H1 (cell line): ENCODE measurements around the gene PRR14L. TPM values are rescaled to one million over a fixed set of nuclear protein-coding genes. Genes with fewer than 3 reads are reported as not detected.

Source experiments
- BCL11A ChIP-seq, 2 experiments: IDR thresholded peaks; one replicate each; pipeline ENCODE4 v1.6.1; 2011; ENCODE audit warnings: low read depth in 2 of 2, low read length in 2 of 2, mild to moderate bottlenecking in 2 of 2
- SIN3A ChIP-seq, 2 experiments: IDR thresholded peaks in 1 of 2; conservative IDR thresholded peaks in 1 of 2; 2 replicates each; pipeline ENCODE4 v1.6.1; 2011 to 2012; ENCODE audit warnings: low read length in 2 of 2, improper control_type of control experiment in 1 of 2, low read depth in 1 of 2, mild to moderate bottlenecking in 1 of 2
- SIX5 ChIP-seq: IDR thresholded peaks from 2 replicates; pipeline ENCODE4 v1.6.1; 2011; ENCODE audit warnings: mild to moderate bottlenecking, low read depth, low read length
- TAF1 ChIP-seq: IDR thresholded peaks from 2 replicates; pipeline ENCODE4 v1.6.1; 2011; ENCODE audit warnings: mild to moderate bottlenecking, low read depth, low read length
- YY1 ChIP-seq: IDR thresholded peaks from 2 replicates; pipeline ENCODE4 v1.6.1; 2011; ENCODE audit warnings: low read depth, mild to moderate bottlenecking, low read length
- polyA plus RNA-seq, 7 experiments: library from polyadenylated mRNA; depleted of rRNA in 3 of 7; stranded (reverse) in 5 of 7; unstranded in 2 of 7; fragments of >200 nt in 5 of 7; fragments of 200-250 nt in 2 of 7; gene quantifications; 1 replicate in 5 of 7; 2 replicates in 1 of 7; 4 replicates in 1 of 7; pipeline versions ENCODE4 v1.2.1 to v1.2.3, GENCODE V29; 2011 to 2013; ENCODE audit warnings: missing spikeins in 2 of 7, mixed read lengths in 2 of 7
- total RNA-seq: library from RNA; stranded (reverse); fragmentation: NEBNext Ultra II Directional; extraction: Animal tissue kit (Norgen Biotek cat#: 25700); gene quantifications from 2 replicates; pipeline ENCODE4 v1.2.1, GENCODE V29; 2021
- TF ChIP-seq, protein P1 (sequence below): IDR thresholded peaks from 2 replicates; pipeline ENCODE4 v1.6.1; 2012; ENCODE audit warnings: inconsistent platforms

The PRR14L gene
- total and polyA plus RNA-seq, 2 of the 8 experiments (the other 6 are each of a cell fraction or from before 2014, with no cell fraction given), result 26.5 to 98.6 TPM

DNA sequence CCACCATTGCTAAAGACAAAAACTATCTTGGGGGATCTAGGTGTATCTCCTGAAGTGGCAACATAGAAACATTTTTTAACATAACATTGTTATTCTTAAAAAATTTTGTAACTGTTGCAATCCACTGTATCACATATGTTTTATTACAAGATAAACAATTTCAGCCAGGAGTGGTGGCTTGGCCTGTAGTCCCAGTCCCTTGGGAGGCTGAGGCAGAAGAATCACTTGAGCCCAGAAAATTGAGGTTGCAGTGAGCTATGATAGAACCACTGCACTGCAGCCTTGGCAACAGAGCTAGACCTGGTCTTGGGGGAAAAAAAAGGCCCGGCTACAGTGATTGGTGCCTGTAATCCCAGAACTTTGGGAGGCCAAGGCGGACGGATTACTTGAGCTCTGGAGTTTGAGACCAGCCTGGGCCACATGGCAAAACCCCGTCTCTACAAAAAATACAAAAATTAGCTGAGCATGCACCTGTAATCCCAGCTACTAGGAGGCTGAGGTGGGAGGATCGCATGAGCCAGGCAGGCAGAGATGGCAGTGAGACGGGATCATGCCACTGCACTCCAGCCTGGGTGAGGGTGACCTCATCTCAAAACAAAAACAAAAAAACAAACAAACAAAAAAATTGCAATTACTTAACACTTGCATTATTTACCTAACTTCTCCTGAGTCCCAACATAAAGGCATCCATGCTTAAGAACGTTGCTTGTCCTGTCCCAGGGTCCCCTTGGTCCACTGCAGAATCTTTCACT is 2.3 kb upstream of the PRR14L start (continued):
- TF ChIP-seq, protein P1, sequence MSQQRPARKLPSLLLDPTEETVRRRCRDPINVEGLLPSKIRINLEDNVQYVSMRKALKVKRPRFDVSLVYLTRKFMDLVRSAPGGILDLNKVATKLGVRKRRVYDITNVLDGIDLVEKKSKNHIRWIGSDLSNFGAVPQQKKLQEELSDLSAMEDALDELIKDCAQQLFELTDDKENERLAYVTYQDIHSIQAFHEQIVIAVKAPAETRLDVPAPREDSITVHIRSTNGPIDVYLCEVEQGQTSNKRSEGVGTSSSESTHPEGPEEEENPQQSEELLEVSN, result no peak
- no peak for TF ChIP-seq SIX5
- no peak for TF ChIP-seq TAF1
- no peak for TF ChIP-seq YY1
- no peak for TF ChIP-seq SIN3A (conservative IDR thresholded peaks at IDR 0.05 in 1 of 2, IDR thresholded peaks at IDR 0.05 in 1 of 2; ENCODE audit: low read depth in 1 of 2, low read length in 2 of 2)
- TF ChIP-seq BCL11A (IDR thresholded peaks at IDR 0.05; ENCODE audit: low read depth in 2 of 2, low read length in 2 of 2), result no peak
